ENCODE measurements around the gene ZNF470.
A peak's percentile ranks its signal among the peaks of the same experiment; 100 is the strongest.

The ZNF470 gene

GRCh38 chr19:56577719-56578602, 10.7 kb downstream of the ZNF470 start:
- H3K27ac Mint-ChIP-seq: no peak overlapping the region
- no peaks in the 10 kb centered on the region for H3K4me1 Mint-ChIP-seq (ENCODE audit: low read depth in 2 of 2)
- peaks cover 13 to 19% of the 10 kb centered on the region in 2 donors for H3K9me3 Mint-ChIP-seq
- ATAC-seq (replicated peaks) (no peak), DNase-seq (no peak)
- H3K4me3 Mint-ChIP-seq: no peak overlapping the region
- H3K36me3 Mint-ChIP-seq (ENCODE audit: insufficient read depth): peaks cover 8% of the 10 kb centered on the region
- no peaks in the 10 kb centered on the region for H3K27me3 Mint-ChIP-seq

- DNase-seq: no peak
- no peak for ATAC-seq (replicated peaks)
- Mint-ChIP-seq H3K27me3 (no peaks in the 10 kb centered on the region), H3K36me3 (ENCODE audit: insufficient read depth) (peaks cover 7% of the 10 kb centered on the region), H3K4me3 (peak overlapping the region; percentile 76 to 96), H3K27ac (peak overlapping the region; percentile 75 to 93), H3K4me1 (ENCODE audit: low read depth in 2 of 2) (peaks cover 22 to 25% of the 10 kb centered on the region in 2 donors), H3K9me3 (peaks cover 2 to 9% of the 10 kb centered on the region in 2 donors)
Observed at GRCh38 chr19:56594446-56594782, 27.1 kb downstream of the ZNF470 start.

DNA sequence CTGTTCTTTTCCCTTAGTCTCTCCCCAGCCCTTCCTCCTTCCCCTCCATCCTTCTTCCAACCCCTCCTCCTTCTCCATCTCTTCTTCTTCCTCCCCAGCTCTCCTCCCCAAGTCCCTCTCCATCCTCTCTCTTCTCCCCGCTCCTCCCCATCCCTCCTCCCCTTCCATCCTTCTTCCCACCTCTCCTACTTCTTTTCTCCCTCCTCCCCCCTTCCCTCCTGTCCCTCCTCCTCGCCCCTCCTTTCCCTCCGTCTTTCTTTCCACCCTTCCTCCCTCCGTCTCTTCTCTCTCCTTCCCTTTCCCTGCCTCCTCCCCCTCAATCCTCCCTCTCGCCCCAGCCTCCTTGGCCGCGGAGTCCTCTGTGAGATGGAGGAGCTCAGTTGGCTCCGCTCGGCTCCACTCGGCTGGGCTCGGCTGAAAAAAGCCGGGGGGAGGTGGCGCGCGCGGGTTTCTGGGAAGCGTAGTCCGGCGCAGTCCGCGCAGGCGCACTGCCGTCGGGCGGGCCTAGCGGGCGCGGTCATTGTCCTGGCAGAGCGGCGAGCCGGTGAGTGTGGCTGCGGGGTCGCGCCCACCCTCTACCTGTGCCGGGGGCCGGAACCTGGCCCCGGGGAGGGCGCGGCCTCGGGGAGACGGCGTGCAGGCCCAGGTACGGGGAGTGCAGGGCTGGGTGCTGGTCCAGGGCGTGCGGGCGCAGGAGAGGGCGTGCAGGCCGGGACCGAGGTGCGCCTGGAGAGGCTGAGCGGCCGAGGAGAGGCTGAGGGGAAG, 27.7 kb downstream of the ZNF470 start, which contains the start of gene ZNF71:
Gene ZNF71 (plus strand): TSS at position 520 of the 765 bp plus-strand sequence. CDS start 6,257 bp downstream, outside the sequence.
- Mint-ChIP-seq H3K36me3 (ENCODE audit: insufficient read depth) (peaks cover 7% of the 10 kb centered on the region), H3K4me1 (ENCODE audit: low read depth in 2 of 2) (peaks cover 22 to 25% of the 10 kb centered on the region in 2 donors), H3K4me3 (peak within 1 kb of the TSS; percentile 76 to 96), H3K9me3 (peaks cover 2 to 9% of the 10 kb centered on the region in 2 donors), H3K27me3 (no peaks in the 10 kb centered on the region), H3K27ac (peak within 1 kb of the TSS; percentile 75 to 93)
- DNase-seq (peak; percentile 78 to 82 (median 80)), ATAC-seq (replicated peaks) (peak; percentile 94)

GRCh38 chr19:56595548-56595899, 28.3 kb downstream of the ZNF470 start:
- peak overlapping the region; percentile 75 to 93 for H3K27ac Mint-ChIP-seq
- DNase-seq: no peak
- peak; percentile 36 for ATAC-seq (replicated peaks)
- peaks cover 2 to 5% of the 10 kb centered on the region in 2 donors for H3K9me3 Mint-ChIP-seq
- H3K27me3 Mint-ChIP-seq: no peaks in the 10 kb centered on the region
- peak overlapping the region; percentile 76 to 96 for H3K4me3 Mint-ChIP-seq
- H3K36me3 Mint-ChIP-seq (ENCODE audit: insufficient read depth): peaks cover 7% of the 10 kb centered on the region
- peaks cover 22 to 27% of the 10 kb centered on the region in 2 donors for H3K4me1 Mint-ChIP-seq (ENCODE audit: low read depth in 2 of 2)

DNA sequence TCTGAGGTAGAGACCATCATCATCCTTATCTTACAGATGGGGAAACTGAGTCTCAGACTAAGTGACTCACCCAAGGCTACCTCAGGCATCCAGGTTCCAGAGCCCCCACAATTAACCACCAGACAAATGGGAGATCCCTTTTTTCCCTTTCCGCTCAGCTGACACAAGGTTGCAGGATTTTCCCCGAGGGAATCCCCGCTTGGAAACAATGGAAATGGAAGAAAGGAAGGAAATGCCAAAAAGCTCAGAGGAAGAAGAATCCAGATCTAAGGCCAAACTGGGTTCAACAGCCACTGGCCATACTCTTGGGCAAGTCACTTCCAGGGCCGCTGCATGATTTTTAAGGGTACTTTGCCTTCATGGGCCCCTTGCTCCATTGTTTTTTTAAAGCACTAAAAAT, 29.4 kb downstream of the ZNF470 start:
- ATAC-seq (replicated peaks): no peak
- Mint-ChIP-seq H3K4me1 (ENCODE audit: low read depth in 2 of 2) (peaks cover 27 to 31% of the 10 kb centered on the region in 2 donors), H3K9me3 (peaks cover 0 to 12% of the 10 kb centered on the region in 2 donors), H3K27ac (no peak overlapping the region), H3K4me3 (peak overlapping the region; percentile 76 to 96), H3K27me3 (no peaks in the 10 kb centered on the region), H3K36me3 (ENCODE audit: insufficient read depth) (peaks cover 10% of the 10 kb centered on the region)
- no peak for DNase-seq

- peaks cover 10% of the 10 kb centered on the region for H3K36me3 Mint-ChIP-seq (ENCODE audit: insufficient read depth)
- H3K9me3 Mint-ChIP-seq: peaks cover 0 to 13% of the 10 kb centered on the region in 2 donors
- peaks cover 30 to 31% of the 10 kb centered on the region in 2 donors for H3K4me1 Mint-ChIP-seq (ENCODE audit: low read depth in 2 of 2)
- DNase-seq (no peak), ATAC-seq (replicated peaks) (no peak)
- no peaks in the 10 kb centered on the region for H3K27me3 Mint-ChIP-seq
- H3K4me3 Mint-ChIP-seq: no peak overlapping the region
- no peak overlapping the region for H3K27ac Mint-ChIP-seq
Observed at GRCh38 chr19:56597696-56598095, 30.4 kb downstream of the ZNF470 start.

DNA sequence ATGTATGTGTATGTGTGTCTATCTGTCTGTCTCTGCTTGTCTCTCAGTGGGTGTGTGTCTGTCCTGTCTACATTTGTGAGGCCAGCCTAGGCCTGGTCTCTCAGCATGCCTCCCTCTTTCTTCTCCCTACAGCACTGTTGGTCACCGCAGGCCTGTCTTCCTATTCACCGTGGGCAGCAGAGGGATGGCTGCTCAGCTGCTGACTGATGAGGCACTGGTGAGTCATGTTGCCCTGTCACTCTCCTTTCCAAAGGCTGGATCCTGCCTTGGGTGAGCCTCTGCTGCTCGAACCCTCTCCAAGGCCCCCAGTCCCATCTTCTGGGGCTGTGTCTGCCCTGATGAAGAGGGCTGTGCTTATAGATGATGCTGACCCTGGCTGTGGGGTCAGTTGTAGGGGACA, 34.1 kb downstream of the ZNF470 start:
- ATAC-seq (replicated peaks) (no peak), DNase-seq (no peak)
- Mint-ChIP-seq H3K9me3 (peaks cover 7 to 21% of the 10 kb centered on the region in 2 donors), H3K4me1 (ENCODE audit: low read depth in 2 of 2) (peaks cover 11 to 13% of the 10 kb centered on the region in 2 donors), H3K27me3 (no peaks in the 10 kb centered on the region), H3K36me3 (ENCODE audit: insufficient read depth) (peaks cover 3% of the 10 kb centered on the region), H3K27ac (no peak overlapping the region), H3K4me3 (no peak overlapping the region)

- H3K36me3 Mint-ChIP-seq (ENCODE audit: insufficient read depth): peaks cover 3% of the 10 kb centered on the region
- no peaks in the 10 kb centered on the region for H3K27me3 Mint-ChIP-seq
- H3K9me3 Mint-ChIP-seq: peaks cover 10 to 30% of the 10 kb centered on the region in 2 donors
- peaks cover 5 to 10% of the 10 kb centered on the region in 2 donors for H3K4me1 Mint-ChIP-seq (ENCODE audit: low read depth in 2 of 2)
- no peak overlapping the region for H3K27ac Mint-ChIP-seq
- no peak for ATAC-seq (replicated peaks)
- DNase-seq: no peak
- no peak overlapping the region for H3K4me3 Mint-ChIP-seq
Observed at GRCh38 chr19:56603829-56604228, 36.6 kb downstream of the ZNF470 start.

- peaks cover 4 to 7% of the 10 kb centered on the region in 2 donors for H3K4me1 Mint-ChIP-seq (ENCODE audit: low read depth in 2 of 2)
- peaks cover 3% of the 10 kb centered on the region for H3K36me3 Mint-ChIP-seq (ENCODE audit: insufficient read depth)
- no peak overlapping the region for H3K4me3 Mint-ChIP-seq
- H3K27ac Mint-ChIP-seq: no peak overlapping the region
- ATAC-seq (replicated peaks): no peak
- DNase-seq: no peak
- peaks cover 12 to 27% of the 10 kb centered on the region in 2 donors for H3K9me3 Mint-ChIP-seq
- no peaks in the 10 kb centered on the region for H3K27me3 Mint-ChIP-seq
Observed at GRCh38 chr19:56608274-56608964, 41.2 kb downstream of the ZNF470 start.

GRCh38 chr19:56611288-56611687, 44.0 kb downstream of the ZNF470 start:
- Mint-ChIP-seq H3K4me1 (ENCODE audit: low read depth in 2 of 2) (peaks cover 5 to 8% of the 10 kb centered on the region in 2 donors), H3K4me3 (no peak overlapping the region), H3K27me3 (no peaks in the 10 kb centered on the region), H3K36me3 (ENCODE audit: insufficient read depth) (peaks cover 7% of the 10 kb centered on the region), H3K27ac (no peak overlapping the region), H3K9me3 (peaks cover 11 to 33% of the 10 kb centered on the region in 2 donors)
- no peak for DNase-seq
- ATAC-seq (replicated peaks): no peak

GRCh38 chr19:56612737-56613136, 45.5 kb downstream of the ZNF470 start:
- no peaks in the 10 kb centered on the region for H3K27me3 Mint-ChIP-seq
- H3K4me3 Mint-ChIP-seq: no peak overlapping the region
- no peak overlapping the region for H3K27ac Mint-ChIP-seq
- peaks cover 10 to 11% of the 10 kb centered on the region in 2 donors for H3K4me1 Mint-ChIP-seq (ENCODE audit: low read depth in 2 of 2)
- no peak for ATAC-seq (replicated peaks)
- peaks cover 7% of the 10 kb centered on the region for H3K36me3 Mint-ChIP-seq (ENCODE audit: insufficient read depth)
- no peak for DNase-seq
- peaks cover 14 to 39% of the 10 kb centered on the region in 2 donors for H3K9me3 Mint-ChIP-seq

DNA sequence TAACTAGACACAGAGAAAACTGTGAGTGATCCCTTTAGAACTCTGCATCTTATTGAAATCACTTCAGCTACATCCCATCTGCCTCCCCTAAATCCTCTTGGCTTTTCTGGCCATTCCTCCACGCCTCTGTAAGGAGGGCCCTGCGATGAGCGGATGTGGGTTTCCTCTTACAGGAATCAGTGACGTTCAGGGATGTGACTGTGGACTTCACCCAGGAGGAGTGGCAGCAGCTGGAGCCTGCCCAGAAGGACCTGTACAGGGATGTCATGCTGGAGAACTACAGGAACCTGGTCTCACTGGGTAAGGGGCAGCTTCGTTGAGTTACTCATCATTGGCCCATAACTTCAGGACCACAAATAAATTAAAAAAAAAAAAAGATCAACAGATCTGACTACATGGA, 46.4 kb downstream of the ZNF470 start:
- H3K36me3 Mint-ChIP-seq (ENCODE audit: insufficient read depth): peaks cover 7% of the 10 kb centered on the region
- no peak for ATAC-seq (replicated peaks)
- DNase-seq: no peak
- no peak overlapping the region for H3K27ac Mint-ChIP-seq
- no peaks in the 10 kb centered on the region for H3K27me3 Mint-ChIP-seq
- peaks cover 16 to 33% of the 10 kb centered on the region in 2 donors for H3K9me3 Mint-ChIP-seq
- peaks cover 10 to 11% of the 10 kb centered on the region in 2 donors for H3K4me1 Mint-ChIP-seq (ENCODE audit: low read depth in 2 of 2)
- H3K4me3 Mint-ChIP-seq: no peak overlapping the region

DNA sequence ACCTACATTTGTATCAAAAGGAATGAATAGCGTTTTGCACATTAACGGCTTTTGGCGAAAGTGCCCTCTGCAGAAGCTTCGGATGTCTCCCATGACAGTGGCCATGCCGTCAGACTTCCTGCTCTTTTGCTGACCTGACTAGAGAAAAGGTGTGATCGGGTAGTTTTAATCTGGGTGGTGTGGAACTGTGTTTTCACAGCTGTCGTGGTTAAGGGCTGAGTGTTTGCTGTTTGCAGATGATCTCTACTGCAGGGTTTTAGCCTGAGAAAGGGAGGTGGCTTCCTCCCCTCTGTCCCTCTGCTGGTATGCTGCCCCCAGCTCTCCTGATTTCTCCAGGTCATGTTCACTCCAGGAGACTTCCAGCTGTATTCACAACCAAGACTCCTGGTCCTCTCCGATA, 50.3 kb downstream of the ZNF470 start:
- no peak overlapping the region for H3K27ac Mint-ChIP-seq
- peaks cover 8 to 10% of the 10 kb centered on the region in 2 donors for H3K4me1 Mint-ChIP-seq (ENCODE audit: low read depth in 2 of 2)
- H3K9me3 Mint-ChIP-seq: peaks cover 14 to 20% of the 10 kb centered on the region in 2 donors
- ATAC-seq (replicated peaks) (no peak), DNase-seq (no peak)
- H3K27me3 Mint-ChIP-seq: no peaks in the 10 kb centered on the region
- H3K4me3 Mint-ChIP-seq: no peak overlapping the region
- peaks cover 9% of the 10 kb centered on the region for H3K36me3 Mint-ChIP-seq (ENCODE audit: insufficient read depth)

Measured in effector memory CD8-positive, alpha-beta T cell (primary cell).